GM12874 (cell line): ENCODE results near the gene LILRB1.

ENCODE experiments used
- CTCF ChIP-seq: IDR thresholded peaks from 2 replicates; pipeline ENCODE4 v1.5.1; 2011; ENCODE audit warnings: low read depth, mild to moderate bottlenecking, control low read depth, low read length, moderate library complexity; ENCODE audit not compliant: insufficient read depth

Gene LILRB1

GRCh38 chr19:54606891-54607784 lies 23.1 kb upstream of the LILRB1 start:
- no peak for TF ChIP-seq CTCF

DNA sequence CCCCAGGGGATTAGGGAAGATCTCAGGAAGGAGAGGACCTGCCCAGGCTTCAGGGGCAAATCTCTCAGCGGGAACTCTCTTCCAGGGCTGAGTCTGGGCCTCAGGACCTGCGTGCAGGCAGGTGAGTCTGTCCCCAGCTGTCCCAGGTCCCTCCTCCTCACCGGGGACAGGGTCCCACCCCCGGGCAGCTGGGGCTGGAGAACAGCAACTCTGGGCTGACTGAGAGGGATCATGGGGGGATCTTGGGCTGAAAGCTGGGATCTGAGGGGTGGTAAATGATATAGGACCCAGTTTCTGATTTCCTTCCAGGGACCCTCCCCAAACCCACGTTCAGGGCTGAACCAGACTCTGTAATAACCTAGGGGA lies 22.5 kb upstream of the LILRB1 start:
- TF ChIP-seq CTCF: no peak

DNA sequence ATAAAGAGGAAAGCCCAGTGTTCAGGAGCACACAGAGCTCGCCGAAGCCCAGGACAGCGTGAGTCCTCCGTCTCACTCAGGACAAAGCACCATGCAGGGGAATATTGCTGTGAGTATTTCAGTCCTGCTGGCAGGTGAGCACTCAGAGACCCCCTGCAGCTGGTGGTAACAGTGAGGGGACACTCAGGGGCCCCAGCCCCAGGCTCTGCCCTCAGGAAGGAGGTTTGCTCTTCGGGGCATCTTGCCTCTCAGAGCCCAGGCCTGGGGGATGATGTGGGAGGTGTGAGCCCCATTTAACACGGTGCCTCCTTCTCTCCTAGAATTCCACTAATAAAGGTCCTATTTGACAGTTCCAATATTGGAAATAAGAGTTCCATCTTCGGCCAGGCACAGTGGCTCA lies 22.1 kb upstream of the LILRB1 start:
- TF ChIP-seq CTCF: no peak

- no peak for TF ChIP-seq CTCF
These were observed 21.5 kb upstream of the LILRB1 start for GRCh38 chr19:54608792-54609191.

DNA sequence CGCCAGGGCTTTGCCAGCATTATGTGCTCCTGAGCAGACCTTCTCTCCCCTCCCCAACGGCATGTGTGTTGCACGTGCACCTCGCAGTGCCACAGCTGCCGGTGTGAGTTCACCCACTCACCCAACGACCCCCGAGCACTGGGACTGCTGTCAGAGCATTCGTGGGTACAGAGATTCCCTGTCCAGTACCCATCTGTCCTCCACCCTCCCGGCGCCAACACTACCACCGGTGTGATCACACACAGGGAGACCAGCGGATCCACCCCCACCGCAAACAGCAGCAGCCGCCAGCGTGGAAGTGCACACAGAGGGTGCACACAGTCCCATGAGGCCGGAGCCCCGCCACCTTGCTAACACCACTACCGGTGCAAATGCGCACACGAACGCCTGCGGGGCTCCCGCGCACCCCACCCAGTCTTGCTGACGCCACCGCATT lies 20.9 kb upstream of the LILRB1 start:
- TF ChIP-seq CTCF: no peak

DNA sequence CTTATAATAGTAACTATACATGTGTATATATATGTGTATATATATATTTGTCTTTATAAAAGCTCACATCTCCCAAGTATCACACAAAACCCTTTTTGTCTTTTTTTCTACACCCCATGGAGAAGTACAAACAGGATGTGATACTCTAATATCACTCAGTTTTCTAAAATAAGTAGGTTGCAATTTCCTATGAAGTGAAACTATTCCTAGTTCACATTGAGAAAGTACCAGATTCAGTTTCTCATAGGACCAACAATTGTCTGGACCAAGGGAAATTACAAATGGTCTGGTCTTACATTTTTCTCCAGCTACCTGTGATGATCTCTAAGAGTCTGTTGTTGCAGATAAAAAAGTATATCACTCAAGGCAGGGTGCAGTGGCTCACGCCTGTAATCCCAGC lies 17.9 kb upstream of the LILRB1 start:
- TF ChIP-seq CTCF: no peak

DNA sequence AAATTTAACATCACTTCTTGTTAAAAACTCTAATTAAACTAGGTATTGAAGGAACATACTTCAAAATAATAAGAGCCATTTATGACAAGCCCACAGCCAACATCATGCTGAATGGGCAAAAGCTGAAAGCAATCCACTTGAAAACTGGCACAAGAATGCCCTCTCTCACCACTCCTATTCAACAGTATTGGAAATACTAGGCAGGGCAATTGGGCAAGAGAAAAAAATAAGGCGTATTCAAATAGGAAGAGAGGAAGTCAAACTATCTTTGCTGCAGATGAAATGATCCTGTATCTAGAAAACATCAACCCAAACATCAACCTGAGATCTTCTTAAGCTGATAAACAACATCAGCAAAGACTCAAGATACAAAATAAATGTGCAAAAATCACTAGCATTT lies 15.6 kb upstream of the LILRB1 start:
- TF ChIP-seq CTCF: no peak
